Trophoblast cell (in vitro differentiated cells and primary cell): ENCODE results near the gene NUMA1.

ENCODE experiments used
- DNase-seq, 2 donors: peaks; one replicate each; pipeline ENCODE4 v3.0.0-alpha.2; 2016
- H2AFZ ChIP-seq: 2 replicates; pipeline ENCODE4 v1.6.1; 2013; ENCODE audit warnings: low read length, moderate library complexity, mild to moderate bottlenecking; ENCODE audit not compliant: insufficient read depth, poor library complexity
- H2AK5ac ChIP-seq: 2 replicates; pipeline ENCODE4 v1.6.1; 2013; ENCODE audit warnings: mild to moderate bottlenecking, low read length
- H2BK120ac ChIP-seq: 2 replicates; pipeline ENCODE4 v1.6.1; 2013; ENCODE audit warnings: low read length, mild to moderate bottlenecking, moderate library complexity; ENCODE audit not compliant: insufficient read depth, poor library complexity
- H2BK12ac ChIP-seq: 2 replicates; pipeline ENCODE4 v1.6.1; 2013; ENCODE audit warnings: mild to moderate bottlenecking, low read length, moderate library complexity
- H2BK5ac ChIP-seq: 2 replicates; pipeline ENCODE4 v1.6.1; 2013; ENCODE audit warnings: low read length, low read depth, moderate library complexity, mild to moderate bottlenecking; ENCODE audit not compliant: poor library complexity
- H3K14ac ChIP-seq: 2 replicates; pipeline ENCODE4 v1.6.1; 2013; ENCODE audit warnings: mild to moderate bottlenecking, low read length
- H3K18ac ChIP-seq: 2 replicates; pipeline ENCODE4 v1.6.1; 2013; ENCODE audit warnings: mild to moderate bottlenecking, low read length
- H3K23ac ChIP-seq: 2 replicates; pipeline ENCODE4 v1.6.1; 2013; ENCODE audit warnings: low read length
- H3K27ac ChIP-seq: 2 replicates; pipeline ENCODE4 v1.5.1; 2013; ENCODE audit warnings: low read depth, mild to moderate bottlenecking, inconsistent platforms, low read length, moderate library complexity
- H3K27me3 ChIP-seq: 2 replicates; pipeline ENCODE4 v1.6.1; 2013; ENCODE audit warnings: inconsistent platforms, mild to moderate bottlenecking, low read length, moderate library complexity; ENCODE audit not compliant: insufficient read depth
- H3K36me3 ChIP-seq, 2 experiments: 1 replicate in 1 of 2; 2 replicates in 1 of 2; pipeline ENCODE4 v1.6.1; 2013; ENCODE audit warnings: low read length in 2 of 2, mild to moderate bottlenecking in 2 of 2, moderate library complexity in 1 of 2; ENCODE audit not compliant: insufficient read depth in 2 of 2, control insufficient read depth in 1 of 2
- H3K4ac ChIP-seq: 2 replicates; pipeline ENCODE4 v1.6.1; 2013; ENCODE audit warnings: low read depth, mild to moderate bottlenecking, low read length, moderate library complexity
- H3K4me1 ChIP-seq, 2 experiments: 1 replicate in 1 of 2; 2 replicates in 1 of 2; pipeline ENCODE4 v1.6.1; 2013; ENCODE audit warnings: low read length in 2 of 2, mild to moderate bottlenecking in 2 of 2, moderate library complexity in 1 of 2; ENCODE audit not compliant: insufficient read depth in 2 of 2, control insufficient read depth in 1 of 2
- H3K4me2 ChIP-seq: 2 replicates; pipeline ENCODE4 v1.6.1; 2013; ENCODE audit warnings: inconsistent platforms, mild to moderate bottlenecking, low read length, moderate library complexity
- H3K4me3 ChIP-seq: 2 replicates; pipeline ENCODE4 v1.5.1; 2013; ENCODE audit warnings: mild to moderate bottlenecking, low read depth, low read length, inconsistent platforms
- H3K79me1 ChIP-seq: one replicate; pipeline ENCODE4 v1.6.1; 2013; ENCODE audit warnings: low read length
- H3K79me2 ChIP-seq: 2 replicates; pipeline ENCODE4 v1.6.1; 2013; ENCODE audit warnings: low read length, mild to moderate bottlenecking; ENCODE audit not compliant: control insufficient read depth, insufficient read depth, poor library complexity
- H3K9ac ChIP-seq: 2 replicates; pipeline ENCODE4 v1.6.1; 2013; ENCODE audit warnings: mild to moderate bottlenecking, low read length
- H3K9me3 ChIP-seq: 2 replicates; pipeline ENCODE4 v1.6.1; 2013; ENCODE audit warnings: low read depth, mild to moderate bottlenecking, control low read depth, inconsistent platforms, low read length; ENCODE audit not compliant: insufficient read depth
- H4K12ac ChIP-seq: 2 replicates; pipeline ENCODE4 v1.6.1; 2013; ENCODE audit warnings: low read depth, mild to moderate bottlenecking, low read length, moderate library complexity
- H4K8ac ChIP-seq: 2 replicates; pipeline ENCODE4 v1.6.1; 2013; ENCODE audit warnings: low read depth, mild to moderate bottlenecking, low read length, moderate library complexity
- H4K91ac ChIP-seq: one replicate; pipeline ENCODE4 v1.6.1; 2013; ENCODE audit warnings: low read depth, mild to moderate bottlenecking, low read length, moderate library complexity
- WGBS: extraction: QIAGEN DNeasy Blood & Tissue Kit; methylation state at CpG from one replicate; pipeline ENCODE4 v1.1.7; 2013; ENCODE audit warnings: missing lambda C conversion rate; ENCODE audit not compliant: insufficient read length, insufficient coverage; ENCODE audit errors: extremely low coverage; 5-methylcytosine and 5-hydroxymethylcytosine counted together

Gene NUMA1

GRCh38 chr11:71994786-71995185, 85.6 kb downstream of the NUMA1 start:
- H3K23ac ChIP-seq: no peak overlapping the region
- no peak overlapping the region for H3K14ac ChIP-seq

DNA sequence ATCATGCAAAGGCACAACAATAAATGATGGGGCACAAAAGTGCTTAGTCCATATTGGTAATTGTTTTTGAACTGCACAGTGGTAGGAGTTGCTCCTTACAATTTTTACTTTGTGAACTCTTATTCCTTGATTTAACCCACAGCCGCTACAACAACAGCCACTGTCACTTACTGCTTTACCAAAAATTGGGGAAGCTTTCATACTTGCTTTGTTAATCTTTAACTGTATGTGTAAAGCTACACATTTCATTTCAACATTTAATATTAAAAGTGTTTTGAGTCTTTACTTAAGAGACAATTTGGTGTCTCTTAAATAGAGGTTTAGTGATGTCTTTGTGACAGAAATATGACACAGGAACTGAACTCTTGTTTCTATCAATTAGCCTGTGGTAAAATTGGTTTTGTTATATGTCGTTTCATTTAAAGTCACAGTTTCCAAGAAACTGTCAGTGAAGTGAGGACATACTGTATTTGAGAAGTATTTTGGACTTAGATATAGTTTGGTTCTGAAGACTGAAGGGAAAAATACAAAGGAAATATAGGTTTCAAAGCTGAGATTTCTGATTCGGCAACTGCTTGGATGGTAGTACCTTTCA, 88.1 kb downstream of the NUMA1 start:
- H2AFZ ChIP-seq: no peak overlapping the region
- H3K79me2 ChIP-seq: no peaks in the 10 kb centered on the region
- no peak for DNase-seq
- no peak overlapping the region for H2BK120ac ChIP-seq
- no peaks in the 10 kb centered on the region for H3K79me1 ChIP-seq
- H3K36me3 ChIP-seq: peaks cover 3 to 7% of the 10 kb centered on the region in 2 experiments
- no peak overlapping the region for H3K27ac ChIP-seq
- H3K4me2 ChIP-seq: no peak overlapping the region
- no peak overlapping the region for H4K8ac ChIP-seq
- H3K9ac ChIP-seq: no peak overlapping the region
- H3K18ac ChIP-seq: no peak overlapping the region
- no peak overlapping the region for H2AK5ac ChIP-seq
- no peak overlapping the region for H2BK12ac ChIP-seq
- no peak overlapping the region for H4K12ac ChIP-seq
- no peak overlapping the region for H3K14ac ChIP-seq
- no peaks in the 10 kb centered on the region for H3K4me1 ChIP-seq
- no peaks in the 10 kb centered on the region for H3K9me3 ChIP-seq
- H3K4me3 ChIP-seq: no peak overlapping the region
- H3K27me3 ChIP-seq: no peaks in the 10 kb centered on the region
- no CpG with 5 or more reads among the region's 3 CpGs for WGBS
- H3K23ac ChIP-seq: no peak overlapping the region
- no peak overlapping the region for H3K4ac ChIP-seq
- no peak overlapping the region for H2BK5ac ChIP-seq
- H4K91ac ChIP-seq: no peak overlapping the region

More at GRCh38 chr11:71994786-71995185, 85.6 kb downstream of the NUMA1 start:
- no peak overlapping the region for H2AK5ac ChIP-seq
- H4K12ac ChIP-seq: no peak overlapping the region
- no peak overlapping the region for H3K27ac ChIP-seq
- H3K4me1 ChIP-seq: peaks cover 5 to 6% of the 10 kb centered on the region in 2 experiments
- H4K91ac ChIP-seq: no peak overlapping the region
- H4K8ac ChIP-seq: no peak overlapping the region
- H3K27me3 ChIP-seq: no peaks in the 10 kb centered on the region
- no peak overlapping the region for H2BK120ac ChIP-seq
- H3K9me3 ChIP-seq: no peaks in the 10 kb centered on the region
- H3K79me1 ChIP-seq: no peaks in the 10 kb centered on the region
- no peak overlapping the region for H3K4ac ChIP-seq
- WGBS: no CpG with 5 or more reads among the region's 3 CpGs
- peaks cover 6 to 7% of the 10 kb centered on the region in 2 experiments for H3K36me3 ChIP-seq
- no peak overlapping the region for H2BK5ac ChIP-seq
- H3K9ac ChIP-seq: no peak overlapping the region
- no peaks in the 10 kb centered on the region for H3K79me2 ChIP-seq
- no peak for DNase-seq
- no peak overlapping the region for H3K4me3 ChIP-seq
- no peak overlapping the region for H3K4me2 ChIP-seq
- H3K18ac ChIP-seq: no peak overlapping the region
- H2AFZ ChIP-seq: no peak overlapping the region
- H2BK12ac ChIP-seq: no peak overlapping the region

GRCh38 chr11:71991494-71991893, 88.8 kb downstream of the NUMA1 start:
- Histone ChIP-seq H4K8ac (no peak overlapping the region), H3K4me1 (no peaks in the 10 kb centered on the region), H3K9me3 (no peaks in the 10 kb centered on the region), H3K79me1 (no peaks in the 10 kb centered on the region), H2BK120ac (no peak overlapping the region), H3K4ac (no peak overlapping the region), H3K79me2 (no peaks in the 10 kb centered on the region), H3K27ac (no peak overlapping the region), H3K9ac (no peak overlapping the region), H4K91ac (no peak overlapping the region), H3K27me3 (no peaks in the 10 kb centered on the region), H3K18ac (no peak overlapping the region), H2AK5ac (no peak overlapping the region), H4K12ac (no peak overlapping the region), H3K36me3 (peaks cover 3 to 7% of the 10 kb centered on the region in 2 experiments), H3K4me2 (no peak overlapping the region), H2BK12ac (no peak overlapping the region), H2BK5ac (no peak overlapping the region), H2AFZ (no peak overlapping the region), H3K14ac (no peak overlapping the region), H3K4me3 (no peak overlapping the region), H3K23ac (no peak overlapping the region)
- WGBS: no CpG with 5 or more reads among the region's 3 CpGs
- DNase-seq: peak in 1 of 2 donors; percentile 29

GRCh38 chr11:71990701-71991100, 89.6 kb downstream of the NUMA1 start:
- H3K36me3 ChIP-seq: peaks cover under 1 to 5% of the 10 kb centered on the region in 2 experiments
- H3K18ac ChIP-seq: no peak overlapping the region
- no peak overlapping the region for H4K12ac ChIP-seq
- no peak overlapping the region for H3K9ac ChIP-seq
- H3K9me3 ChIP-seq: no peaks in the 10 kb centered on the region
- DNase-seq: no peak
- H2AFZ ChIP-seq: no peak overlapping the region
- H3K23ac ChIP-seq: no peak overlapping the region
- H2AK5ac ChIP-seq: no peak overlapping the region
- no peak overlapping the region for H3K27ac ChIP-seq
- no peak overlapping the region for H2BK120ac ChIP-seq
- H3K4me1 ChIP-seq: no peaks in the 10 kb centered on the region
- no peak overlapping the region for H3K4me2 ChIP-seq
- H3K27me3 ChIP-seq: no peaks in the 10 kb centered on the region
- no peak overlapping the region for H3K4me3 ChIP-seq
- no CpG with 5 or more reads among the region's 3 CpGs for WGBS
- H2BK12ac ChIP-seq: no peak overlapping the region
- no peak overlapping the region for H4K91ac ChIP-seq
- no peak overlapping the region for H2BK5ac ChIP-seq
- no peaks in the 10 kb centered on the region for H3K79me2 ChIP-seq
- no peak overlapping the region for H4K8ac ChIP-seq
- H3K4ac ChIP-seq: no peak overlapping the region
- no peaks in the 10 kb centered on the region for H3K79me1 ChIP-seq
- H3K14ac ChIP-seq: no peak overlapping the region
